NCI-H2227 (cell line): ENCODE results near the gene ITPK1.
A peak's percentile ranks its signal among the peaks of the same experiment; 100 is the strongest.
"Not testable (repeated sequence)": the region's sequence is repeated elsewhere in the genome, so short reads cannot be mapped to it uniquely, and the experiment has no call there.

ENCODE experiments used
- DNase-seq: peaks from one replicate; lab custom pipeline; 2025; ENCODE audit not compliant: unreplicated experiment; lab: John Stamatoyannopoulos, UW

ITPK1 gene

GRCh38 chr14:93062890-93063289 is 52.8 kb downstream of the ITPK1 start:
- DNase-seq, result no peak

- DNase-seq, result not testable (repeated sequence)
Measured at GRCh38 chr14:93062013-93062412, 53.7 kb downstream of the ITPK1 start.

GRCh38 chr14:93061380-93062012 is 54.2 kb downstream of the ITPK1 start:
- no peak for DNase-seq

- no peak for DNase-seq
Measured at GRCh38 chr14:93060841-93061240, 54.9 kb downstream of the ITPK1 start.

- no peak for DNase-seq
Measured at GRCh38 chr14:93059917-93060545, 55.7 kb downstream of the ITPK1 start.

- no peak for DNase-seq
Measured at GRCh38 chr14:93059260-93059659, 56.5 kb downstream of the ITPK1 start.

- DNase-seq, result no peak
Measured at GRCh38 chr14:93057586-93058280, 58.0 kb downstream of the ITPK1 start.

GRCh38 chr14:93056840-93057585 is 58.7 kb downstream of the ITPK1 start:
- DNase-seq, result no peak

- DNase-seq, result peak; percentile 57
Measured at GRCh38 chr14:93056166-93056839, 59.4 kb downstream of the ITPK1 start.

- DNase-seq, result no peak
Measured at GRCh38 chr14:93055651-93056115, 60.0 kb downstream of the ITPK1 start.

- no peak for DNase-seq
Measured at GRCh38 chr14:93054876-93055275, 60.8 kb downstream of the ITPK1 start.

GRCh38 chr14:93054006-93054405 is 61.7 kb downstream of the ITPK1 start:
- DNase-seq, result no peak

- no peak for DNase-seq
Measured at GRCh38 chr14:93051600-93052546, 63.9 kb downstream of the ITPK1 start.

- no peak for DNase-seq
Measured at GRCh38 chr14:93050761-93051160, 65.0 kb downstream of the ITPK1 start.

GRCh38 chr14:93049867-93050331 is 65.8 kb downstream of the ITPK1 start:
- DNase-seq, result no peak

- no peak for DNase-seq
Measured at GRCh38 chr14:93049315-93049714, 66.4 kb downstream of the ITPK1 start.

- no peak for DNase-seq
Measured at GRCh38 chr14:93048843-93049242, 66.9 kb downstream of the ITPK1 start.

- no peak for DNase-seq
Measured at GRCh38 chr14:93047661-93048060, 68.1 kb downstream of the ITPK1 start.

- DNase-seq, result no peak
Measured at GRCh38 chr14:93047157-93047556, 68.6 kb downstream of the ITPK1 start.

GRCh38 chr14:93046705-93047050 is 69.0 kb downstream of the ITPK1 start:
- DNase-seq, result no peak
